GM20000 (cell line): ENCODE data around the gene EFCAB8.

Experiments used
- DNase-seq: peaks from one replicate; pipeline ENCODE4 v3.0.0; 2012; ENCODE audit warnings: low spot score
- TF ChIP-seq, protein P1 (sequence below): IDR thresholded peaks from 2 replicates; pipeline ENCODE4 v1.5.1; 2012; ENCODE audit warnings: mild to moderate bottlenecking, control low read depth; ENCODE audit errors: extremely low read depth, missing control alignments

Gene EFCAB8

DNA sequence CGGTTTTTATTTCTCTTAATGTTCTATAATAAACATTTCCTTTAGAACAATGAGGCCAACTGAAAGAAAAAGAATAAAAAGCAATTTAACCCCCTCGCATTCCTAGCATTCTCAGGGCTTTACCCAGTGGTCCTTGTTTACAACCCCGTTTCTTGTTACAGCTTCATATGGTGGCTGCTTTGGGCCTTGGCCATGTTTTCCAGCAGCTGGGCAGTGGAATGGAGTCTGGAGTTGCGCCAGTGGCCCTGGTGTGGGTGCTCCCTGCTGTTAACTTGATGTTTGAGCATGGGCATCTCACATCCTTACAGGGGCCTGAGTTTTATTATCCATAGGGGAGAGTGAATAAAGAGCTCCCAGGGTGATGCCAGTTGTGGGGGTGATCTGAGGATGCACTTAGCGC, 18.8 kb downstream of the EFCAB8 start:
- TF ChIP-seq, protein P1, sequence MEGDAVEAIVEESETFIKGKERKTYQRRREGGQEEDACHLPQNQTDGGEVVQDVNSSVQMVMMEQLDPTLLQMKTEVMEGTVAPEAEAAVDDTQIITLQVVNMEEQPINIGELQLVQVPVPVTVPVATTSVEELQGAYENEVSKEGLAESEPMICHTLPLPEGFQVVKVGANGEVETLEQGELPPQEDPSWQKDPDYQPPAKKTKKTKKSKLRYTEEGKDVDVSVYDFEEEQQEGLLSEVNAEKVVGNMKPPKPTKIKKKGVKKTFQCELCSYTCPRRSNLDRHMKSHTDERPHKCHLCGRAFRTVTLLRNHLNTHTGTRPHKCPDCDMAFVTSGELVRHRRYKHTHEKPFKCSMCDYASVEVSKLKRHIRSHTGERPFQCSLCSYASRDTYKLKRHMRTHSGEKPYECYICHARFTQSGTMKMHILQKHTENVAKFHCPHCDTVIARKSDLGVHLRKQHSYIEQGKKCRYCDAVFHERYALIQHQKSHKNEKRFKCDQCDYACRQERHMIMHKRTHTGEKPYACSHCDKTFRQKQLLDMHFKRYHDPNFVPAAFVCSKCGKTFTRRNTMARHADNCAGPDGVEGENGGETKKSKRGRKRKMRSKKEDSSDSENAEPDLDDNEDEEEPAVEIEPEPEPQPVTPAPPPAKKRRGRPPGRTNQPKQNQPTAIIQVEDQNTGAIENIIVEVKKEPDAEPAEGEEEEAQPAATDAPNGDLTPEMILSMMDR = no peak
- DNase-seq = no peak

DNA sequence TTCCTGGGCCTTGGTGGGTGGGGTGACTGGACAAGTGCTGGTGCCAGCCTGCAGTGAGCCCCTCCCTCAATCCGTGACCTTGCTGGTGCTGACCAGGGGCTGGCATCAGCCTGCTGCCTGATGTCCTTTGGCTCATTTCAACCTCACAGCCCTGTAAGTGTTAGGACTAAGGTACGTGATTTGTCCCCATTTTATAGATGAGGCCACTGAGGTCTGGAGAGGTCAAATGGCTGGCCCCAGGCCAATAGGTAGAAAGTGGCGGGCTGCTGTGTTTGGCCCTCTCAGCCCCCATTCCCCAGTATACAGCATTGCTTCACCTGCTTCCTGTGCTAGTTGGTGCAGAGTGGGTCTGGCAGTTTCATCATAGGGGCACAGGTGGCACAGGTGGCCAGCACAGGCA, 20.1 kb downstream of the EFCAB8 start:
- no peak for DNase-seq
- TF ChIP-seq, protein P1 = no peak

DNA sequence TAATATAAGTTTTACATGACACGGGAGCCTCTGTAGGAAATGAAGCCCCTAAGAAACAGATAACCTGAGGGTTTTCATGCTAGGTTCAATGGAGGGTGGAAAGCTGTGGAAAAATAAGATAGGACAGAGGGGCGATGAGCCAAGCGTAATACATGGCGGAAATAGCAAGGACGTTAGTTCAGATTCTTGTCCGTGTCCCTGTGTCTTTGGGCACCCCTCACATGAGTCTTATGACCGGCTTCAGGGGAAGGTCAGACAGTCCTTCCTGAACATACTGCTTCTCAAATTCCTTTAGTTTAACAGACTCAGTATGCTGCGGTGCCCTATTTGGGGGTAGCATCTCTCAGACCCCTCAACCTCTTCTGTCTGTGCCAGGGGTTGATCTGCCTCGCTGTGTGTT, 20.8 kb downstream of the EFCAB8 start:
- TF ChIP-seq, protein P1 = no peak

DNA sequence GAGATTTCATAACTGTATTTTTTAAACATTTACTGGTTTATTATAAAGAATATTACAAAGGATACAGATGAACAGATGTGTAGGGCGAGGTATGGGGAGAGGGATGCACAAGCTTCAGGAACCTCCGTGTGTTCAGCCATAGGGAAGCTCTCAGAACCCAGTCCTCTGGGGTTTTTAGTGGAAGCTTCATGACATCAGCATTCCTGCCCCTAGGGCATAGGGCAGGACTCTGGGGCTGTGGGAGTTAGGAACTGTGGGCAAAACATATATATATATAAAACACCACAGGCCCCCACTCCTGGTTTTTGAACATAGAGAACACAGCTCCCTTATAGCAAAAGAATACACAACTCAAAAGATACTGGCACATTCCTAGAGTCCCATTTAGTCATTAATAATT, 21.9 kb downstream of the EFCAB8 start:
- DNase-seq = no peak
- TF ChIP-seq, protein P1 = no peak

More for the DNA sequence above, 20.8 kb downstream of the EFCAB8 start:
- no peak for DNase-seq

DNA sequence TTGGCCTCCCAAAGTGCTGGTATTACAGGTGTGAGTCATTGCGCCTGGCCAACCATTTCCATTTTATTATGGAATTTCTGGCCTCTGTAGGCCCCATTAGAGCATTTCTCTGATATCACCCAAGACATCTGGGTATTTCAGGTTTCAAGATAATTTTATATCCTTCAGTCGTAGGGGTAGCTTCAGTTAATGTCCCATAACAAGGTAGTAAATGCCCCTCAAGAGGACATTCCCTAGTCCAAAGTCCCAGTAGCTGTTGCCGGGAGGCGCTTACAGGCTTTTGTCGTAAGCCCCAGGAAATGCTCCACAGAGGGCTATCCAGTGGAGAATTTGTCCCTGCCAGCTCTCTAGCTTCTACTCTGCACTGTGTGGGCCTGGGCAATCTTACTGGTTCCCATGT, 24.4 kb downstream of the EFCAB8 start:
- DNase-seq = no peak
- TF ChIP-seq, protein P1 = no peak

DNA sequence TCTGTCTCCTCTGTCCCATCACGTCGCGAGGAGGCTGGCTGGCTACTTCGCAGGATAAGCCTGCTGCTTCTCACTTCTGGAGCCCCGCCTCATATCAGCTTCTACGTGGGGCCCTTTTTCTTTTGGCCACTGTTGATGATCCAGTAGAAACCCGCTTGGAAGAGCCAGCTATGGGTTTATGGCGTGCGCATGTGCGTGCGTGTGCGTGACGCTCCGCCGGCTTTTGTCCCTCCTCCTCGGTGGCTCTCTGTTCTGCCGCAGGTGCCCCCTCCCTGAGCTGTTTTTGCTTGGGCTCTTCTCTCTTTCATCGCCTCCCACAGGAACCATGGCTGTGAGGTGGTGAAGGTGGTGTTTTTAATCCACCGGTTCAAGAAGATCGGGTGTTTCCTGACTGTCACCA, 26.5 kb downstream of the EFCAB8 start:
- TF ChIP-seq, protein P1 = no peak
- no peak for DNase-seq

DNA sequence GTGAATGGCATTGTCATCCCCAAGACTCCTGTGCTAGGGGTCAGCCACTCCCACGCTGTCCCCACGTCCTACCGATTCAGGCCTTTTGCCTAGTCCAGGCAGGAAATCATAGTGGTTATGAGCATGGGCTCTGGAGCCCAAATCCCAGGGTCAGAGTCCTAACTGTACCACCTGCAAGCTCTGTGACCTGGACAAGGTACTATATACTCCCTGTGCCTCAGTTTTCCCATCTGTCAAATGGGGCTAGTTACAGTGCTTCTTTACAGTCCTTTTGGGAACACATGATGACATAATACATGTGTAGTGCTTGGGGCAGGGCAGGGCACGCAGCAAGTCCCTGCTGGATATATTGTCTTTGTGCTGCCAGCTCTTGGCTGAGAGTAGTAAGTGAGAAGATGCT, 27.2 kb downstream of the EFCAB8 start:
- no peak for DNase-seq
- TF ChIP-seq, protein P1 = no peak
